GM19372 (cell line): ENCODE data around the gene CYB5RL.
"Not testable (repeated sequence)": the region's sequence is repeated elsewhere in the genome, so short reads cannot be mapped to it uniquely, and the experiment has no call there.

Source experiments
- ATAC-seq: cut with Tn5 transposase; IDR thresholded peaks from one replicate; pipeline ENCODE4 v1.9.1; 2021; ENCODE audit warnings: mild to moderate bottlenecking, low read depth, moderate library complexity; ENCODE audit not compliant: unreplicated experiment

CYB5RL gene

GRCh38 chr1:54227091-54227602, 27.3 kb upstream of the CYB5RL start:
- no peak for ATAC-seq

GRCh38 chr1:54225986-54226559, 26.2 kb upstream of the CYB5RL start:
- ATAC-seq, result no peak

DNA sequence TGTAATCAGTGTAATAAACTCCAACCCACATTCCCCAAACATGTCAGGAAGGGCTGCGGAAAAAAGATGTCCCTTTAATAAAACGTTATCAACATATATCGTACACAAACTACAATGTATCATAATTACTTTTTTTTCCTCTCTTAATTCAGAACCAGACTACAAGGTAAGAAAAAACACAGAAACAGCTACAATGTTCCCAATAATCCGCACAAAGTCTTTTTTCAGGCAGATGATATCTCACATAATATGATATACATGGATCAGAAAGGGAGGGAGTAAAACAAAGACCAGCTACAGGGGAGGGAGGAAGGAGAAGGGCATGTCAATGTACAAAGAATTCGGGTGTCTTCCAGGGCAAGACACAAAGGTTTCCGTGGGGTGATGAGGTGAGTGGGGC, 25.5 kb upstream of the CYB5RL start:
- ATAC-seq, result no peak

- no peak for ATAC-seq
Observed at GRCh38 chr1:54224233-54224632, 24.4 kb upstream of the CYB5RL start.

DNA sequence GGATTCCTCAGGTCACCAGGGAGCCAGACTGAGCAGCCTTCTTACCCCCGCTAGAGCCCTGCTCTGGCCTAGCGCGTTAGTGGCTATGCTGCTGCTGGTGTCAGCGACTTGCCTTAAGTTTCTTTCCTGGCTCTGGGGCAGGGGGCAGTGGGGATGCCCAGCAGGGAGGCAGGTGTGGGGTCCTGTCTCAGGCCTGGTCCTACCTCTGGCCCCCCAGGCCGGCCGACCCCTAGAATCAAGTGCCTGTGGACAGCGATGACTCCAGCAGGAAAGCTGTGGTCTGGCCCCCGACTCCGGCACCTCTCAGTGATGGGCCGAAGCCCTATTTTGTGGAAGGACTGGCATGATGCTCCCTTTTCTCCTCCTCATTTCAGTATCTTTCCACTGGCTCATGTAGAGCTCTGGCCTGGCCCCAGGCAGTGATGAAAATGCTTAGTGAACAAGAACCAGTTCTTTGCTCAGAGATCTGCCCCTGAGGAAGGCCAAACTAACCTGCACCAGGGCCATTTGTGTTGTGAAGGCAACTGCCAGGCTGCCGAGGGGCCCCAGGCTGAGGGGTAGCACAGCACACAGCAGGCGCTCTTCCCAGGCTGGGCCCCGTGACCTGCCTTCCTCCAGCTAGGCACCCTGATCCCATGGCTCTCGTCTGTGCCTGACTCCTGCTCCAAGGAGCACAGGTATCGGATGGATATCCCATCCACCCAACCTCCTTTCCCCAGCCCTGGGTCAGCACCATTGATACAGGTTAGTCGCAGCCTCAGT, 23.8 kb upstream of the CYB5RL start:
- no peak for ATAC-seq

- no peak for ATAC-seq
Observed at GRCh38 chr1:54222711-54223110, 22.9 kb upstream of the CYB5RL start.

GRCh38 chr1:54221867-54222484, 22.1 kb upstream of the CYB5RL start:
- ATAC-seq, result no peak

GRCh38 chr1:54221113-54221834, 21.4 kb upstream of the CYB5RL start:
- ATAC-seq, result no peak

- no peak for ATAC-seq
Observed at GRCh38 chr1:54220004-54220811, 20.4 kb upstream of the CYB5RL start.

DNA sequence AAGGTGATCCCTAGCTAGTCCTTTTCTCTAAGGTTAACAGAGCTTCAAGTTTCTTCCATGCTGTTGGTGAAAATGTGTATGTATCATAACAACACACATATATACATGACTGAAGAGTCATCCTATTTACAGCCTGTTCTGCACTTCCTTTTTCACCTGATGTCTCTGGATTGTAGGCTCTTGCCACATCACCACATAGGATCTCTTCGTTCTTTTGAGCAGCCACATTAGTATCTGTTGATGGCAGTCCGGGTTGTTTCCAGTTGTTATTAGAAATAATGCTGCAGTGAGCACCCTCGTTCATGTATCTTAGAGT, 19.8 kb upstream of the CYB5RL start:
- ATAC-seq, result no peak

- ATAC-seq, result no peak
Observed at GRCh38 chr1:54218883-54219687, 19.3 kb upstream of the CYB5RL start.

GRCh38 chr1:54215523-54215922, 15.7 kb upstream of the CYB5RL start:
- no peak for ATAC-seq

- no peak for ATAC-seq
Observed at GRCh38 chr1:54212872-54213271, 13.0 kb upstream of the CYB5RL start.

DNA sequence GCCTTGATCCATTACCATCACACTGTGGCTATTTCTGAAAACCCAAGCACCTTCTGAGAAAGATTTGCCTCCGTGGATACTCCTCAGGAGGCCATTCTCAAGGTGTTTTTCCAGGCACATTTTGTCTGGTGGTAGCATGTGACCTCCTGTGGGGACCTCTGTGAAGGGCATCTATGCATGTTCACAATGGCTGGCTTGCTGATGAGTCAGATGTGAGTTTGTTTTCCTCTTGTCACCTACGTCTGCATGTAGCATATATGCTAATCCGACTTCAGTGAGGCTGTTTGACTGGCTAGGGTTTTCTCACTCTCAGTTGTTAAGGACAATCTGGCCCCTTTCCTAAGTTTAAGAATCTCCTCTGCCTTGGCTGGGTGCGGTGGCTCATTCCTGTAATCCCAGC, 8.1 kb upstream of the CYB5RL start:
- ATAC-seq, result not testable (repeated sequence)

- no peak for ATAC-seq
Observed at GRCh38 chr1:54207287-54207686, 7.5 kb upstream of the CYB5RL start.

DNA sequence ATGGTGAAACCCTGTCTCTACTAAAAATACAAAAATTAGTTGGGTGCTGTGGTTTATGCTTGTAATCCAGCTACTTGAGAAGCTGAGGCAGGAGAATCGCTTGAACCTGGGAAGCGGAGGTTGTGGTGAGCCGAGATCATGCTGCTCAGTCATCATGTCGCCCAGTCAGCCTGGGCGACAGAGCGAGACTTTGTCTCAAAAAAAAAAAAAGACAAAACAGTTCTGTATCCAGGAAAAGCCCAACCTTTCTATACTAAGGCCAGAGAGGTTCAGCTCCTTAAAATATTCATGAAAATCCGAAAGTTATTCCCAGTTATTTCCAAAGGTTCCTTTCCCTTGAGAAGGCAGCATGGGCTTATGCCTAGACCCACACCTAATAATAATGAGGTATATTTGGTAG, 4.4 kb upstream of the CYB5RL start:
- ATAC-seq, result no peak

DNA sequence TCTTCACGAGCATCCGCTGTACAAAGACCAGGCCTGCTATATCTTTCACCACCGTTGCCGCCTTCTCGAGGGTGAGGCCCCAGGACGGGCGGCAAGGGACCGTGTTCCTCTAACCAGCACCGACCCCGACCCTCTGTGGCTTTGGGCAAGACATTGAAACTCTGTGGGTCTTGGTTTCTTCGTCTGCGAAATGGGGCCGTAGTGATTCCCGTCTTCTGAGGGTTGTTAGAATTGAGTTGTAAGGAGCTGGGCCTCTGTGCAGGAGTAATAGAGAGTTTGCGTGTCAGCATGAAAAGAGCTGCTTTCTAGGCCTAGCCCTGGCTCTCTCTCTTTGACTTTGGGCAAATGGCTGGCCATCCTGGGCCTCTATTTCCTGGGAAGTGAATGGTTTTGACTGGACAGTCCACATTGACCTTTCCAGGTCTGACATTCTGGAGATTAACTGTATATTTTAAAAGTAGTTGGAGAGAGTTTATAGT, 728 bp upstream of the CYB5RL start:
- peak; percentile 2 for ATAC-seq

GRCh38 chr1:54199151-54199764, 572 bp downstream of the CYB5RL start:
- ATAC-seq, result no peak

DNA sequence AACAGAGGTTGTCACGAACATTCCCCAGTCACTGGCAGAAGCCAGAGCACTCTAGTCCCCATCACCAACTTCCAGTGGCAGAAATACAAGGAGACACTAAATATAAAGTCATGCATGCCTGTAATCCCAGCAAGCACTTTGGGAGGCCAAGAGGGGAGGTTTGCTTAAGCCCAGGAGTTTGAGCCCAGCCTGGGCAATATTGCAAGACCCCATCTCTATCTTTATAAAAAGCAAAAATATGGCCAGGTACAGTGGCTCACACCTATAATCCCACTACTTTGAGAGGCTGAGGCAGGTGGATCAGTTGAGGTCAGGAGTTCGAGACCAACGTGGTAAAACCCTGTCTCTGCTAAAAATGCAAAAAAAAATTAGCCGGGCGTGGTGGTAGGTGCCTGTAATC, 6.4 kb downstream of the CYB5RL start:
- no peak for ATAC-seq
